ENCODE measurements around the gene ANAPC10. TPM values are rescaled to one million over a fixed set of nuclear protein-coding genes. Genes with fewer than 3 reads are reported as not detected.
A peak's percentile ranks its signal among the peaks of the same experiment; 100 is the strongest.

The ANAPC10 gene
- total RNA-seq, 6 experiments from 2014 or later, result 16.3 to 20.0 (median 18.0) TPM

DNA sequence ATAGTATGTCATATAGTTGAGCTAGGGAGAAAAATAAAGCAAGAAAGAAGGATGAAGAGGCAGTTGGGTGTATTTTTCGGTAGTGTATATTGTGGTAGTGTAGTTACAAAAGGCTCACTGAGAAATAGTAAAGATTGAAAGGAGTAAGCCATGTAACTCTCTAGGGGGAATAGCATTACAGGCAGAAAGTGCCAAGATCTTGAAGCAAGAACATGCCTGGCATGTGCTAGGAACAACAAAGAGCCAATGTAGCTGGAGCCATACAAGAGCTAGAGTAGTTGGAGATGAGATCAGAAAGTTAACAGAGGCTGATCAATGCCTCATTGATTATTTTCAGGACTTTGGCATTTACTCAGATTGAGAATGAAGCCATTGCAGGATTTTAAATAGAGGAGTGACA is 3.1 kb upstream of the ANAPC10 start:
- TF ChIP-seq CTCF (IDR thresholded peaks at IDR 0.05), result no peak
- Mint-ChIP-seq H3K4me3 (no peak overlapping the region), H3K27me3 (ENCODE audit: insufficient read depth) (no peaks in the 10 kb centered on the region), H3K4me1 (ENCODE audit: low read depth) (peaks cover 18% of the 10 kb centered on the region), H3K27ac (no peak overlapping the region), H3K9me3 (no peaks in the 10 kb centered on the region), H3K36me3 (ENCODE audit: low read depth) (no peaks in the 10 kb centered on the region)
- no peak for DNase-seq

DNA sequence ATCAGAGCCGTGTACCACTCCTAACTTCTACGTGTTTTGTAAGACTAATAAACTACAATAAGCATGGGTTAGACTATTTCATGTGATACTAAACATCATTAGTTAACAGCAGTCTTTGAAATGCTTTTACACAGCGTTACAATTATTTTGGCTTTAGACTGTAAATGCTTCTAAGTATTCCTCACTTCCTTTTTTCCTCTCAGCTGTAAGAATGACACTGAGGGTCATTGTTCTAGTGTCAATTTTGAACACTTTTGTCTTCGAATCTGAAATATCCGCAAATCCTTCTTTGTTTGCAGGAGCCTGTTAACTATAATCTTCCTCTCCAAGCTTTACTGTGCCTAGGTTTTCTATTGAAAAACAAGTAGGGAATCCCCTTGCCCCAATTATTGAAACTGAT is 1.7 kb upstream of the ANAPC10 start:
- peak overlapping the region; percentile 97 for H3K4me3 Mint-ChIP-seq
- no peaks in the 10 kb centered on the region for H3K9me3 Mint-ChIP-seq
- no peaks in the 10 kb centered on the region for H3K27me3 Mint-ChIP-seq (ENCODE audit: insufficient read depth)
- H3K4me1 Mint-ChIP-seq (ENCODE audit: low read depth), result peaks cover 27% of the 10 kb centered on the region
- no peak for TF ChIP-seq CTCF (IDR thresholded peaks at IDR 0.05)
- H3K36me3 Mint-ChIP-seq (ENCODE audit: low read depth), result peaks cover 9% of the 10 kb centered on the region
- H3K27ac Mint-ChIP-seq, result 0 out of 2 replicates have a peak overlapping the region, but pooled peaks have one; percentile 44
- DNase-seq, result no peak

DNA sequence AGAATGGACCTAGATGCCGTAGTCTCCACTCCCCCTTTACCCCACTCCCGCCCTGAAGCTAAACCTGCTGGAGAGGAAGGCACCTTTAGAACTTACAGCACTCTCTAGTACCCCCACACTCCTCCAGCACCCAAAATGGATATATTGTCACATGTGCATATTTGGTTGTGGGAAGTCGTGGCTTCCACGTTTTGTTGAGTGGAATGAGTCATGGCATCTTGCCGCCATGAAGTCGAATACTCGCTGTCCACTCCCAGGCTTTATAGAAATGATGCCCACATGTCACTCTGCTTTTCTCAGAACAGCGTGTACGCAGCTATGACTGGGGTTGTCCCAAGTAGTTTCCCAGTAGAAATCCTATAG is 660 bp upstream of the ANAPC10 start:
- Mint-ChIP-seq H3K27me3 (ENCODE audit: insufficient read depth) (no peaks in the 10 kb centered on the region), H3K27ac (peak overlapping the region; percentile 99), H3K4me3 (peak overlapping the region; percentile 97), H3K36me3 (ENCODE audit: low read depth) (peaks cover 19% of the 10 kb centered on the region), H3K9me3 (peaks cover 1% of the 10 kb centered on the region), H3K4me1 (ENCODE audit: low read depth) (peaks cover 31% of the 10 kb centered on the region)
- no peak for TF ChIP-seq CTCF (IDR thresholded peaks at IDR 0.05)
- peak; percentile 48 for DNase-seq

- TF ChIP-seq CTCF (IDR thresholded peaks at IDR 0.05), result peak; percentile 68
- H3K4me1 Mint-ChIP-seq (ENCODE audit: low read depth), result peaks cover 31% of the 10 kb centered on the region
- peak overlapping the region; percentile 97 for H3K4me3 Mint-ChIP-seq
Observed at GRCh38 chr4:145097331-145097820, 620 bp downstream of the ANAPC10 start.

DNA sequence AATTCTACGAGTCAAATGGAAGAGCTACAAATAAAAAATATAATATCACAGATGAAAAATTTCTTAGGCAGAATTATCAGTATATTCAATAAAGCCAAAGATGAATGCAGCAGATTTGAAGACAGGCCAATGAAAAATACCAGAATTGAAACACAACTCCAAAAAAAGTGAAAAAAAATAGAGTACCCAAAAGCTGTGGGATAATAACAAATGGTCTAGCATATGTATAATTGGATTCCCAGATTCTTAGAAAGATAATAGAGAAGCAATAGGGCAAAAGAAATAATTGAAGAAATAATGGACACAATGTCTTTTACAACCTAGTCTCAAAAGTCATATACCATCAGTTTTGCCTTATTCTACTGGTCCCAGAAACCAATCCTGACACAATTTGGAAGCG is 4.4 kb downstream of the ANAPC10 start:
- H3K27me3 Mint-ChIP-seq (ENCODE audit: insufficient read depth), result peaks cover 3% of the 10 kb centered on the region; the same call in 1 of the 2 replicates
- peaks cover 62% of the 10 kb centered on the region for H3K36me3 Mint-ChIP-seq (ENCODE audit: low read depth)
- H3K4me1 Mint-ChIP-seq (ENCODE audit: low read depth), result peaks cover 29% of the 10 kb centered on the region
- DNase-seq, result no peak
- no peak overlapping the region for H3K27ac Mint-ChIP-seq
- H3K4me3 Mint-ChIP-seq, result no peak overlapping the region
- H3K9me3 Mint-ChIP-seq, result peaks cover 11% of the 10 kb centered on the region
- TF ChIP-seq CTCF (IDR thresholded peaks at IDR 0.05), result no peak

More at GRCh38 chr4:145097331-145097820, 620 bp downstream of the ANAPC10 start:
- Mint-ChIP-seq H3K9me3 (peaks cover 11% of the 10 kb centered on the region), H3K36me3 (ENCODE audit: low read depth) (peaks cover 32% of the 10 kb centered on the region), H3K27ac (peak overlapping the region; percentile 99), H3K27me3 (ENCODE audit: insufficient read depth) (peaks cover 3% of the 10 kb centered on the region; the same call in 1 of the 2 replicates)
- no peak for DNase-seq
